SK-N-MC (cell line): ENCODE results near the gene UBE2F.

ENCODE experiments used
- DNase-seq: peaks from one replicate; pipeline ENCODE4 v3.0.0-alpha.2; 2011; ENCODE audit warnings: low read depth, low spot score
- H3K27ac ChIP-seq: fragments of 200-600 bp; sonication (generic); 2 replicates; pipeline ENCODE4 v1.5.1; 2016; ENCODE audit warnings: mixed run types
- H3K36me3 ChIP-seq: fragments of 200-600 bp; sonication (generic); 2 replicates; pipeline ENCODE4 v1.6.1; 2017; ENCODE audit warnings: antibody characterized with exemption, low read length, mixed read lengths; ENCODE audit not compliant: insufficient read depth
- H3K4me3 ChIP-seq: fragments of 200-600 bp; sonication (generic); 2 replicates; pipeline ENCODE4 v1.5.1; 2016
- H3K9ac ChIP-seq: fragments of 200-600 bp; sonication (generic); 2 replicates; pipeline ENCODE4 v1.8.0; 2017; ENCODE audit warnings: mixed run types, mixed read lengths; ENCODE audit not compliant: insufficient read length
- H3K9me3 ChIP-seq: fragments of 200-600 bp; sonication (generic); 2 replicates; pipeline ENCODE4 v1.6.1; 2017; ENCODE audit warnings: low read depth, mild to moderate bottlenecking, antibody characterized with exemption, low read length, moderate library complexity, mixed read lengths
- EZH2 ChIP-seq: fragments of 200-600 bp; sonication (generic); IDR thresholded peaks from one replicate; pipeline ENCODE4 v1.6.1; 2017; ENCODE audit warnings: antibody characterized with exemption
- FOXP2 ChIP-seq: optimal IDR thresholded peaks from 2 replicates; pipeline ENCODE3; 2011; ENCODE audit warnings: mild to moderate bottlenecking, moderate library complexity; ENCODE audit not compliant: insufficient read depth; ENCODE audit errors: extremely low read length, control extremely low read depth
- POLR2AphosphoS5 ChIP-seq: IDR thresholded peaks from 2 replicates; pipeline ENCODE4 v1.6.1; 2012; ENCODE audit warnings: mild to moderate bottlenecking, low read depth, low read length, borderline replicate concordance

UBE2F gene, protein sequence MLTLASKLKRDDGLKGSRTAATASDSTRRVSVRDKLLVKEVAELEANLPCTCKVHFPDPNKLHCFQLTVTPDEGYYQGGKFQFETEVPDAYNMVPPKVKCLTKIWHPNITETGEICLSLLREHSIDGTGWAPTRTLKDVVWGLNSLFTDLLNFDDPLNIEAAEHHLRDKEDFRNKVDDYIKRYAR

DNA sequence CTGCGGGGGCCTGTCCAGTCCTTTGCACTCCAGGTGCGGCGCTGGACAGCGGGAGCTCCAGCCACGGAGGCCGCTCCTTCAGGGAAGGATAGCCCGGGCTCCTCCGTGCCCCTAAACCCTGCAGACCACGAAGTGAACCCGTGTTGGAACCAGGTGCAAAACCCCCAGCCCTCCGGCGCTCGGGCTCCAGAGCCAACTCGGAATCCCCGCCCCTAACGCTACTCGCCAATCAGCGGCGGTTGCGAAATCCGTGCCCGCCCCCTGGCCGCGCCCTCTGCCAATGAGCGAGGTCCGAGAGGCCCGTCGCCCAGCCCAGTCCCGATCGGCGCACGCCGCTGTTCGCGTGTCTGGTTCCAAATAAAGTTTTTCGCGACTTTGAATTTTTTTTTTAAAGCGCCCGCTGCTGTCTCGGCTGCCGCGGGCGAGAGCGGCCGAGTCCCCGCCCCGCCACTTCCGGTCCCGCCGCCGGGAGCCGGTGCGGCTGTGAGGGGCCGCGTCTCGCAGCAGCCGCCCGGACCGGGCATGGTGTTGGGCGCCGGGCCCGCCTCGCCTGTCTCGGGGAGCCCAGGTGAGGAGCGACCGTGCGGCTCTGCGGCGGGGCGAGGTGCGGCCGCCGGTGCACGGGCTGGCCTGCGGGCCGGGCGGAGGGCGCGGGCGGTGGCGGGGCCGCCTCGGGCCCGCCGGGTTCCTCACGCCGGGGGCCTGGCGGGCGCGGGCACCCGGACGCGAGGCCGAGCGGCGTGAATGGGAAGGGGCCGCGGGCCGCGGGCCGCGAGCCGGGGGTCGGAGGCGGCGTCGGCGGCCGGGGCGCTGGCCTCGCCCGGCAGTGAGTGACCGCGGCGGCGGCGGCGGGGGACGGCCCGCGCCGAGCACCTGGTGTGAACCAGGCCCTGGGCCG is at the start of gene UBE2F:
TSS of gene UBE2F (plus strand) at position 450 of the 898 bp plus-strand sequence. CDS start 6,094 bp downstream, outside the sequence.
- Histone ChIP-seq H3K27ac (no peak within 1 kb of the TSS), H3K9ac (peak within 1 kb of the TSS; percentile 83), H3K9me3 (peaks cover 2% of the 10 kb centered on the region), H3K4me3 (peak within 1 kb of the TSS; percentile 89), H3K36me3 (no peaks in the 10 kb centered on the region)
- DNase-seq, result peak; percentile 77
- TF ChIP-seq FOXP2 (no peak), POLR2AphosphoS5 (peak; percentile 48)

GRCh38 chr2:237917696-237918374 is 49.0 kb upstream of the UBE2F start:
- H3K9ac ChIP-seq, result no peak overlapping the region
- no peak for TF ChIP-seq POLR2AphosphoS5
- TF ChIP-seq EZH2, result no peak
- TF ChIP-seq FOXP2, result no peak
- no peak overlapping the region for H3K4me3 ChIP-seq
- DNase-seq, result no peak
- H3K36me3 ChIP-seq, result no peaks in the 10 kb centered on the region
- no peak overlapping the region for H3K27ac ChIP-seq
- H3K9me3 ChIP-seq, result no peaks in the 10 kb centered on the region

DNA sequence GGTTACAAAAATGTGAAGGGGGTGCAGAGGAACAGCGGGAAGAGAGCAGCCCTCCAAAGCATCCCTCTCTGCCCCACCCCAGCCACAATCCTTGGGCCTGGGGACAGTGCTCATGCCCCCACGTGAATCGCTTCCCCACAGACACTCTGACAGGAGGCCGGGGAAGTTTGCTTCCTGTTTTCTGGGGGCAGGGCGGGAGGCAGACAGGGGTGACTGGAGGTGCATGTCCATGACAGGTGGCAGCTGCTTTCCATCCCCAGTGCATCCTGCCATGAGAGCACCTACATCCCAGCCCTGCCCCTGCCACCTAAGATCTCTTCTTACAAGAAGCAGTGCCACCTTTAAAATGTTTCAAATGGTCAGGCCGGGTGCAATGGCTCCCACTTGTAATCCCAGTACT is 47.2 kb upstream of the UBE2F start:
- no peak for DNase-seq
- Histone ChIP-seq H3K4me3 (no peak overlapping the region), H3K9me3 (no peaks in the 10 kb centered on the region), H3K27ac (no peak overlapping the region), H3K36me3 (no peaks in the 10 kb centered on the region), H3K9ac (no peak overlapping the region)
- TF ChIP-seq EZH2 (no peak), FOXP2 (no peak), POLR2AphosphoS5 (no peak)

- TF ChIP-seq POLR2AphosphoS5 (no peak), FOXP2 (no peak), EZH2 (no peak)
- no peaks in the 10 kb centered on the region for H3K36me3 ChIP-seq
- no peak overlapping the region for H3K9ac ChIP-seq
- no peaks in the 10 kb centered on the region for H3K9me3 ChIP-seq
- no peak for DNase-seq
- no peak overlapping the region for H3K4me3 ChIP-seq
- no peak overlapping the region for H3K27ac ChIP-seq
Measured at GRCh38 chr2:237920673-237921072, 46.1 kb upstream of the UBE2F start.

DNA sequence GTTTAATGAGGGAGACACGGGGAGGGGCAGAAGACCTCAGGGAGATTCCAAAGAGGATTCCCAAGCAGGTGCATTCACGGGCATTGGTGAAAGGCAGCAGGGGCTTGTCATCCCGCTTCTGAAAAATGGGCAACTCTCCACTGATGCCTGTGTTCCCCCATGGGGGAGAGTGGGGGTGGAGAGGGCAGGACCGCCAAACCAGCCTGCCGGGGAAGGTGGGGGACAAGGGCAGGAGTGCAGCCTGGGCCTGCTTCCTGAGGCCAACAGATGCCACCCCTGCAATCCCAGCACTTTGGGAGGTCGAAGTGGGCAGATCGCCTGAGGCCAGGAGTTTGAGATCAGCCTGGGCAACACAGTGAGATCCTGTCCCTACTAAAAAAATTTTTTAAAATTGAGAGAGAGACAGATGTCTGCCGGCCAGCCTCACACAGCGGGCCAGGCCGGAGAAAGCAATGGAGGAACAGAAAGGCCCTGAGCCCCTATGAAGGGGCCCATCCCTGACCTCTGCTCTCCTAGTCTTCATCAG is 44.8 kb upstream of the UBE2F start:
- H3K9me3 ChIP-seq, result no peaks in the 10 kb centered on the region
- TF ChIP-seq POLR2AphosphoS5 (no peak), EZH2 (no peak), FOXP2 (no peak)
- no peak for DNase-seq
- H3K27ac ChIP-seq, result no peak overlapping the region
- no peak overlapping the region for H3K4me3 ChIP-seq
- H3K9ac ChIP-seq, result no peak overlapping the region
- H3K36me3 ChIP-seq, result no peaks in the 10 kb centered on the region

DNA sequence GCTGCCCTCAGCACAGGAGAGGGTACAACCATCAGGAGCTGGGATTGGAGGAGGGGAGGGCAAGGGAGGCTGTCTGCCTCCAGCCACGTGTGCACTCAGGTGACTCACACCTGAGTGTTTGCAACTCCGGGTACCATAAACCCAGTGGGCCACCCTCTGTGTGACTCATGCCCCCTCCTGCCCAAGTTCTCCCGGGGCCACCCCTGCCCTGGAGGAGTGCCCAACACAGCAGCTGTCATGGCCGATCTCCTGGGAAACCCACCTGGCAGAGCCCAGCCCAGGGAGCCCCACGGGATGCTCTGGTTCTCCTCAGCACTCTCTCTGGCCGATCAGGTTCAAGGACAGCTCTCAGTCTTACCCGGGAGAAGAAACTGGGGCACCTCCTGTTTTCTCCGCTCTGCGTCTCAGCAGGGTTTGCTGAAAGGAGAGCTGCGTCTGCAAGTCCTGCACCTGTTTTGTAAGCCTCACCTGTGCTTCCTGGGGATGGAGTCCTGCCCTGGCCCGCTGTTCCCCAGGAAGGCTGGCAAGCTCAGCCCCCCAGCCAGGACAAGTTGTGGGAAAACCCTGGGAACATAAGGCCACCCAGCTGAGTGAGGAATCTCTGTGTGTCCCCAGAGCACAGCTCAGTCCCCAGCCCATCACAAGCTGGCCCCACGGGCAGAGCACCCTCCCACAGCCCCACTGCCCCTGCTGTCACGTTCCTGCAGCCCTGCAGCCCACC is 44.0 kb upstream of the UBE2F start:
- Histone ChIP-seq H3K9ac (no peak overlapping the region), H3K4me3 (no peak overlapping the region), H3K36me3 (no peaks in the 10 kb centered on the region), H3K9me3 (no peaks in the 10 kb centered on the region), H3K27ac (no peak overlapping the region)
- DNase-seq, result no peak
- no peak for TF ChIP-seq EZH2
- no peak for TF ChIP-seq FOXP2
- TF ChIP-seq POLR2AphosphoS5, result no peak

DNA sequence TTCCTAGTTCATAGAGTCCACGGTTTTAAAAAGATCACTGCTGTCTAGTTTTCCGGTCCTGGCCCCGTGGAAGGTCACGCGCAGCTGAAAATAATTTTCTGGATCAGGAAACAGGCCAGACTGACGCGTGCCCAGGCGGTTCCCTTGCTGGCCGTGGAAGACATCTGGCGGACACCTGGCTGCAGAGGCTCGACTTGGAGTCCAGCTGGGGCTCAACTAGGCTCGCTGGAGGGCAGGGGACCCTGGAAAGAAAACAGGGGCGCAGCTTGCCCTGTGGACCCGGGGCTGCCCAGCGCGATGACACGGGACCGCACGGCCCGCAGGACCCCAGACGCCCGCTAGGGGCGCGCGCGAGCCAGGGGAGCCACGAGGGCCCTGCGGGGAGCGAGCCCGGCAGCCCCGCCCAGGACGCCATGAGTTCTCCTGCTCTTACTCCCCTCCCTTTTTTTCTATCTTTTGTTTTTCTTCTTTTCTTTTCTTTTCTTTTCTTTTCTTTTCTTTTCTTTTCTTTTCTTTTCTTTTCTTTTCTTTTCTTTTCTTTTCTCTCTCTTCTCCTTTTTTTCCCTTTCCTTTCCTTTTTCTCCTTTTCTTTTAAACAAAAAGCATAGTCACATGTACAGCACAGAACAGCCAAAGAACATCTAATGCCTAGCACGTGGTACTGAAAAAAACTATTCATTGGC is 43.2 kb upstream of the UBE2F start:
- no peak overlapping the region for H3K27ac ChIP-seq
- H3K9me3 ChIP-seq, result no peaks in the 10 kb centered on the region
- TF ChIP-seq EZH2, result no peak
- no peak for TF ChIP-seq FOXP2
- TF ChIP-seq POLR2AphosphoS5, result no peak
- no peak overlapping the region for H3K9ac ChIP-seq
- H3K36me3 ChIP-seq, result no peaks in the 10 kb centered on the region
- no peak for DNase-seq
- H3K4me3 ChIP-seq, result no peak overlapping the region
